Measurements from ENCODE around the gene ADGRL4.
"Not testable (repeated sequence)": the region's sequence is repeated elsewhere in the genome, so short reads cannot be mapped to it uniquely, and the experiment has no call there.

Gene ADGRL4

DNA sequence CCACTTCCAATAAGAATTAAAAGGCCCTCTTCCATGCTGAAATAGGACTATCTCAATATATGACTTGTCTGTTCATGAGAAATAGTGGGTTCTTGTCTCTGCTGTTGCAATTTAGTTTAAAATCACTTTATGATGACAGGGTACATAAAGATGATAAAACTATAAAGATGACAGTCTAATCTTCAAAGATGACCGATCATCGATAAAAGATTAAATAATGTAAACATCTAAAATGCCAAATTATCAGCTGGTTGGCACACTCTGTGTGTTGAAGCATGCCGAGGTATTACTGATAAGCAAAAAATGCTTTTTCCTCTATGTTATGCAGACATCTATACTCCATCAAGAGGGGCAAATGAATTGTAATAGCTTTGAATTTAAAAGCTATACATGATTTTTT, 89.5 kb downstream of the ADGRL4 start:
- DNase-seq (ENCODE audit: low spot score) = no peak

DNA sequence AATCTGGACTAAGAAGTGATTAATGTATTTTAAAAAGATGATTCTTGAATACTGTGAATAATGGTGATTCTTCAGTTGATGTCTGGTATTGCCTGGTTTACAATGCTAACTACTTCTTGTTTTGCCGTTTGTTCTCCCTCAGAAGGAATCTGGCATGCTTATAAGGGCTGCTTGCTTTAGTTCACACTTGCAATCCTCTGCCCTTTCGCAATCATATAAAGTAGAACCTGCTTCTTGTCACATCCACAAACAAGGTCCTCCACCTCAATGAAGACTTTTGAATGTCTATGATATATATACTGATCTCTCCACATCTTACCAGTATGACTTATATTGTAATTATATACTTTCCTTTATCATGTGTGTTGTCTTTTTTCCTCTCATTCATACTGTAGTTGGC, 92.6 kb downstream of the ADGRL4 start:
- no peak for DNase-seq (ENCODE audit: low spot score)

- no peak for DNase-seq (ENCODE audit: low spot score)
Observed at GRCh38 chr1:78911956-78912880, 94.3 kb downstream of the ADGRL4 start.

DNA sequence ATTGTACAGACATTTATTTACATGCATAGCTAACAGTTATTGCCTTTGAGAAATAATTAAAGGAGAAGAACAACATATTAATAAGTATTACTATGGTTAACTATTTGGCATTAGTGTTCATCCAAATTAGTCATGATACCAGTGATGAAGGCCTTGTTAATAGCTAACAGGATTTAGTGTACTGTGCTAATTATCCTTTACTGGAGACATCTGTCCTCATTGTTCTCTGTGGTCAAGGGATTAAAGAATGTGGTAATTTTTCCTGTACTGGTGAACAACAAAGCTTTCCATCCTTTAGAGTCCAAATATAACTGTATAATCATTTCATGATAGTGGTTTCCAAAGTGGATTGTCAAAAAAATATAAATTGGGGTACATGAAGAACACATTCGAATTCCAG, 103.9 kb downstream of the ADGRL4 start:
- no peak for DNase-seq (ENCODE audit: low spot score)

DNA sequence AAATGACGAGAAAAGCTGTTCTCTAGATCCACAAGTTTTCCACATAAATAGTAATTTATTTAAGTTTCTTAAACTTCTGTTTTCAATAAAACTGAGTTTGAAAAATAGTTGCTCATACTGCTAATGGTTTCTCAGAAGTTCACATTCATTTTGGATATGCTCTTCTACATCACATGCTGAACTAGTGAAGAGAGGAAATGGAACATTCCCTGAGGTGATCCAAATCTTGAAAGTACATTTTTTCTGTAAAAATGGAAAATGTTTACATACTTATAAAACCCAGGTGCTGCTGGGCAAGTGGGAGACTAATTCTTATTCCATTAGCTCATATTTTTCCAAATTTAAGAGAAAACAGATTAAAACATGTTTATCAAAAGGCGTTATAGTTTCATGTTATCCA, 111.7 kb downstream of the ADGRL4 start:
- no peak for DNase-seq (ENCODE audit: low spot score)

DNA sequence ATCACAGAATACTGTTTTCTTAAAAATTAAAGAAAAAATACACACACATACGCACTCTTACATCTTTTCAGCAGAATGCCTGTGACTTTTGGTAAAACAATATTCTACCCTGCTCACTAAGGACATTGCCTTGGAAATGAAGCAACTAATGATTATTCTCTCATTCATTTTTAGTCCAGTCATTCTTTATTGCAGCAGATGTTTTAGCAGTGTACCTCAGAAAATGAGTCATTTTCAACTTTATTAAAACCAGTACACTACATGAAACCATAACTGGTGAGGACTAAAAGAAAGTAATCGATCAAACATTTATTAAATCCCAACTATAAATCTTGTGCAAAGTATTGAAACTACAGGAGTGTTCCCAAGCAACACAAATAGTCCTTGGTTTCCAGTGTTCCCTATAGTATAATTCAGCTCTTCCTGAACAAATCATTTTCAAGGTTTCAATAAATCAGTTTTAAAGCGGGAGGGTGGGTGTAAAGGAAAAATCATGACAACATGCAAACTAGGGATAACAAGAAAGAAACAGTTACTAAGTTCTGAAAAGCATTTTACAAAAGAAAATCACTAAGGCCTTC, 114.2 kb downstream of the ADGRL4 start:
- DNase-seq (ENCODE audit: low spot score) = no peak

- DNase-seq (ENCODE audit: low spot score) = no peak
Observed at GRCh38 chr1:78887458-78887857, 119.1 kb downstream of the ADGRL4 start.

DNA sequence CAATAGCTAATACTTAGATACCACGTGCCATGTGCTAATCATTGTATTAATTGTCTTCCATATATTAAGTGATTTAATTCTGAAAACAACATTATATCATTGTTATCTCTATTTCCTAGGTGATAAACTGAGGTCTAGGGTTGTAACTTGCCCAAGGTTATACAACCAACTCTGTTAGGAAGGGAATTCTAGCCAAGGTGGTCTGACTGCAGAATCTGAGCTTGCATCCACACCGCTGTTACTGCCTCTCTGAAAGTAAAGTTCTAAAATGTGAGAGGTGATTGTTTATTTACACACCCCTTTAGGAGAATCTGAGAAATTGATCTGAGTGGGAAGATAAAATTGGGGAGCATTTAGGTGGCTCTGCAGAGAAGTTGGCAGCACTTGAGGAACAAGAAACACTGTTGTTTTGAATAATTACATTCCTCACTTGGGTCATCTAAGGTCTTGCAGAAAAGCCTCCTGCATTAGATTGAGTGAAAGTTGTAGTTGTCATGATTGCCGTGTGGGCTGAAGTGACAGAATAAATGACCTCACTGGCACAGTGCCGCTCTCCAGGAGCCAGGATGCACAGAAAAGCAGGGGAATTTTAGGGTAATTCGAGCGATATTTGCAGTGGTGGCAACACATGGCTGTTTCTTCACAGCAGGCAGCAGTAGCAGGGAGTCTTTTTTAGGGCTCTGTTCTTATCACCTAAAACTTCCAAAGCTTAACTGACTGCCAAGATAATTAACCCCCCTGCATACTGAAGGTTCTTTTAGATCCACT, 121.7 kb downstream of the ADGRL4 start:
- DNase-seq (ENCODE audit: low spot score) = peak; percentile 2

DNA sequence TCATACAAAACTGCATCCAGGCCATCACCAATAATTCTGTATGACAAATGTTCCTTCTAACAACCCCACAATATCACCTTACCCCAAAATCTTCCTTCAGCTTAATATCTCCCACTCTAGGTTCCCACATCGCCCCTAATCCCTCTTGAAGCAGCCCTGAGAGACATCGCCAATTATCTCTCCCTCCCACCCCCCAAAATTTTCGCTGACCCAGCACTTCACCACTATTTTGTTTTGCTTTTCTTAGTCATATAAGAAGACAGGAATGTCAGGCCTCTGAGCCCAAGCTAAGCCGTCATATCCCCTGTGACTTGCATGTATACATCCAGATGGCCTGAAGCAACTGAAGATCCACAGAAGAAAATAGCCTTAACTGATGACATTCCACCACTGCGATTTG, 126.3 kb downstream of the ADGRL4 start:
- no peak for DNase-seq (ENCODE audit: low spot score)

- DNase-seq (ENCODE audit: low spot score) = not testable (repeated sequence)
Observed at GRCh38 chr1:78875986-78876385, 130.5 kb downstream of the ADGRL4 start.

GRCh38 chr1:78872801-78873200, 133.7 kb downstream of the ADGRL4 start:
- not testable (repeated sequence) for DNase-seq (ENCODE audit: low spot score)

- DNase-seq (ENCODE audit: low spot score) = no peak
Observed at GRCh38 chr1:78871249-78871648, 135.3 kb downstream of the ADGRL4 start.

- DNase-seq (ENCODE audit: low spot score) = no peak
Observed at GRCh38 chr1:78869136-78869535, 137.4 kb downstream of the ADGRL4 start.

GRCh38 chr1:78864175-78864574, 142.4 kb downstream of the ADGRL4 start:
- DNase-seq (ENCODE audit: low spot score) = no peak

DNA sequence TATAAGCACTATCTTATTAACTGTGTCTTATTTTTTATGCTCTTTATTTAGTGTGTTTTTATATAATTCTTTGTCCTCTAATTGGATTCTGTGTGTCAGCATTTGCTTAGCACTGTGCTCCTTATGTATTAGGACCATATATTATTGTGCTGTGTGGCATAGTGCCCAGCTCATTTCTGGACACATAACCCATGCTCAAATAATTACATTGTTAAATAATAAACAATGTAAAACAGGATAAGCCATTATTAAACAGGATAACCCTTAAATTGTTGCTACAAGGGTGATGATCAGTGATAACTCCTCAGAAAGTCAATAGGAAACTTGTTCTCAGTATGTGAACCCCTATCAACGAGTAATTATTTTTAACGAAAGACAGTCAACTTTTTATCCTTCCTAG, 150.4 kb downstream of the ADGRL4 start:
- DNase-seq (ENCODE audit: low spot score) = no peak

- no peak for DNase-seq (ENCODE audit: low spot score)
Observed at GRCh38 chr1:78855258-78855657, 151.3 kb downstream of the ADGRL4 start.

- DNase-seq (ENCODE audit: low spot score) = no peak
Observed at GRCh38 chr1:78854556-78854955, 152.0 kb downstream of the ADGRL4 start.

DNA sequence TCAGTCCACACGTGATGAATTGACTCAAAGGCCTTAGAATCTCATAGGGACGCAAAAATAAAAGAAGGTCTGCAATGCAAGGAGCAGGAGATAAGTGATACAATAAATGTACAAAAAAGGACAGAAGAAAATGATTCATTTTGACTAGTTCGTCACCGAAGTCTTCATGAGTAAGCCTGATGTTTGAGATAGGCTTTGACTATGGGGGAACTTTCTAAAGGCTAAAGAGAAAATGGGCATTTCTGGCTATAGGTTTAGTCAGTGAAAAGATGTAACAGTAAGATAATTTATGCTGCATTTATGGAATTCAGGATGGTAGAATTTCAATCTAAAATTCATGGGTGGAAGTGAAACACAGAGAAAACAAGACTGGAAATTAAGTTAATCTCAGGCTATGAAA, 163.0 kb downstream of the ADGRL4 start:
- no peak for DNase-seq (ENCODE audit: low spot score)

- DNase-seq (ENCODE audit: low spot score) = no peak
Observed at GRCh38 chr1:78843111-78843510, 163.4 kb downstream of the ADGRL4 start.

GRCh38 chr1:78840453-78841271, 165.9 kb downstream of the ADGRL4 start:
- no peak for DNase-seq (ENCODE audit: low spot score)
